HG02938 (cell line): ENCODE results near the gene B3GNT9.

Source experiments
- ATAC-seq: cut with Tn5 transposase; IDR thresholded peaks from one replicate; pipeline ENCODE4 v1.9.1; 2021; ENCODE audit warnings: mild to moderate bottlenecking, moderate library complexity; ENCODE audit not compliant: unreplicated experiment

B3GNT9 gene

GRCh38 chr16:67169642-67170167 lies 18.9 kb upstream of the B3GNT9 start:
- ATAC-seq: no peak

DNA sequence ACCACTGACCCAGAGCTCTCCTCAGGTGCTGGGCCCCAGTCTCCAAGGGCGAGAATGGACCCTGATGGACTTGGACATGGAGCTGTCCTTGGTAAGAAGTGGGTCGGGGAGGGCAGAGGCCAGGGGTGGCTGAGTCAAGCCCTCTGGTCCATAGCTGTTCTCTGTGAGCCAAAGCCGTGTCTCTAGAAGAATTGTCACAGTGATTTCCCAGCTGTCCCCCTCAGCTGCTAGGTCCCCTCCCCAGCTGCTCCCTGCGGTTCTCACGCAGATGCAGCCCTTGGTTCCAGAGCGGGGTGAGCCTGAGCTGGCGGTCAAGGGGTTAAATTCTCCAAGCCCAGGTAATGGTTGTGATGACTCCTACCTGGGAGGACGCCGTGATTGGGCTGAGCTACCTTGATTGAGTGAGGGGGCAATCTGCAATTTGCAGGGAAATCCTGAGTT lies 18.2 kb upstream of the B3GNT9 start:
- no peak for ATAC-seq

DNA sequence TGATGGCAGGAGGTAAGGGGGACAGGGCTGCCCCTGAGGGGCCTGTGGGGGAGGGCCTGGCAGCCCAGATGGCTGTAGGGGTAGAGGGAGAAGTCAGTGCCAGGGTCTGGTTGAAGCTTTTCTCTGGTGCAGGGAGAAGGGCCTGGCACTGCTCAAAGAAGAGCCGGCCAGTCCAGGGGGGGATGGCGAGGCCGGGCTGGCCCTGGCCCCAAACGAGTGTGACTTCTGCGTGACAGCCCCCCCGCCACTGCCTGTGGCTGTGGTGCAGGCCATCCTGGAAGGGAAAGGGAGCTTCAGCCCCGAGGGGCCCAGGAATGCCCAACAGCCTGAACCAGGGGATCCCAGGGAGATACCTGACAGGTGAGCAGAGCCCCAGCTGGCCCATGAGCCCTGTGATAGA lies 16.8 kb upstream of the B3GNT9 start:
- no peak for ATAC-seq

- ATAC-seq: no peak
Measured at GRCh38 chr16:67166598-67167168, 15.9 kb upstream of the B3GNT9 start.

DNA sequence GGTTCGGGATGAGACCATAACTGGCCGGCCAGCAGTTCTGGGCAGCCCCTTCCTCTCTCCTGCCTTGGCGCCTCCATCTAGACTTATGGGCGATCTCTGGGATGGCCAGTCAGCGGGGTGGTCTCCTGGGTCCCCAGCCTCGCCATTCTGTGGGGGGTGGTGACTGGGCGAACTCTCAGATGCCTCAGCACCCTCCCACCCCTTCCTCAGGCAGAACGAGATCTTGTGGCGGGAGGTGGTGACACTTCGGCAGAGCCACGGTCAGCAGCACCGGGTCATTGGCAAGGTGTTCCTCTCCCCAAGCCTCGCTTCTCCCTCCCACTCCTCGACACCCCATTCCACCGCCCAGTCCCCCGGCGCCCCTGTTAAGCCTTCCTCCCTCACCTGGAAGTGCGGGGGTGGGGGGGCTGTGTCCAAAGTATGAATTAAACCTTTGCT lies 15.3 kb upstream of the B3GNT9 start:
- no peak for ATAC-seq

GRCh38 chr16:67165121-67166078 lies 14.6 kb upstream of the B3GNT9 start:
- no peak for ATAC-seq

DNA sequence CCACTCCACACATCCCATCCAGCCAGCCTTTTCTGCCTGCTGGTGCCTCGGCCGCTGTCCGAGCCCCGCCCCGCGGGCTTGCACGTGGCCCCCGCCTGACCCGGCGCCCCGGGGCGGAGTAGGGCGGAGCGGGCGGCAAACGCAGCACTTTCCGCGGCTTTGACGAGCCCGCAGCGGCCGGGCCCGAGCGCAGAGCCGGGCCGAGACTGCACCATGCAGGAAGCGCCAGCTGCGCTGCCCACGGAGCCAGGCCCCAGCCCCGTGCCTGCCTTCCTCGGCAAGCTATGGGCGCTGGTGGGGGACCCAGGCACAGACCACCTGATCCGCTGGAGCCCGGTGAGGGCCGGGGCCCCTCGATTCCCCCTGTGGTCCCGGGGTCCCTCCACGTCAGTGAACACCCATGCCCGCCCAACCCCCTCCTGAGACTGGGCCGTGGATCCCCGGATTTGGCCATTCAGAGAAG lies 13.8 kb upstream of the B3GNT9 start, which contains the start of gene HSF4:
Gene HSF4, plus strand, starts transcription at position 147 of the 463 bp plus-strand sequence. Its CDS starts 67 bp downstream, at position 214.
- ATAC-seq: no peak

GRCh38 chr16:67163999-67164558 lies 13.3 kb upstream of the B3GNT9 start:
- ATAC-seq: no peak

DNA sequence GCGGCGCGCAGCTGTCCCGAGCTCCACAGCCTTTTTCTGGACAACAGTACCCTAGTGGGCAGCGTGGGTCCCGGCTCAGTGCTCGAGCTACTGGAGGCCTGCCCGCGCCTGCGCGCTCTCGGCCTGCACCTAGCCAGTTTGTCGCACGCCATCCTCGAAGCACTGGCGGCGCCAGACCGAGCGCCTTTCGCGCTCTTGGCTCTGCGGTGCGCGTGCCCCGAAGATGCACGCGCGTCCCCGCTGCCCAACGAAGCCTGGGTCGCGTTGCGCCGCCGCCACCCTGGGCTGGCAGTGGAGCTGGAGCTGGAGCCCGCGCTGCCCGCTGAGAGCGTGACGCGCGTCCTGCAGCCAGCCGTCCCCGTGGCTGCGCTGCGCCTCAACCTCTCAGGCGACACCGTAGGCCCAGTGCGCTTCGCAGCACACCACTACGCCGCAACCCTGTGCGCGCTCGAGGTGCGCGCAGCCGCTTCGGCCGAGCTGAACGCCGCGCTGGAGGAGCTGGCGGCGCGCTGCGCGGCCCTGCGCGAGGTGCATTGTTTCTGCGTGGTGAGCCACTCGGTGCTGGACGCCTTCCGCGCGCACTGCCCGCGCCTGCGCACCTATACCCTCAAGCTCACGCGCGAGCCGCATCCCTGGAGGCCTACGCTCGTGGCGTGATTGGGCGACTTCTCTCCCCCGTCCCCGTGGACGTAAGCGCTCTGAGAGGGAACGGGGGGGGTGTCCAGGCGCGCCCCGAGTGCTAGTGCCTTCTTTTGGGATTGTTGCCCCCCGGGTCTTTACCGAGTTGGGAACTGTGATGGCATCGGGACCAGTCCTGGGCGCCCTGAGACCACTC lies 12.6 kb upstream of the B3GNT9 start:
- no peak for ATAC-seq

DNA sequence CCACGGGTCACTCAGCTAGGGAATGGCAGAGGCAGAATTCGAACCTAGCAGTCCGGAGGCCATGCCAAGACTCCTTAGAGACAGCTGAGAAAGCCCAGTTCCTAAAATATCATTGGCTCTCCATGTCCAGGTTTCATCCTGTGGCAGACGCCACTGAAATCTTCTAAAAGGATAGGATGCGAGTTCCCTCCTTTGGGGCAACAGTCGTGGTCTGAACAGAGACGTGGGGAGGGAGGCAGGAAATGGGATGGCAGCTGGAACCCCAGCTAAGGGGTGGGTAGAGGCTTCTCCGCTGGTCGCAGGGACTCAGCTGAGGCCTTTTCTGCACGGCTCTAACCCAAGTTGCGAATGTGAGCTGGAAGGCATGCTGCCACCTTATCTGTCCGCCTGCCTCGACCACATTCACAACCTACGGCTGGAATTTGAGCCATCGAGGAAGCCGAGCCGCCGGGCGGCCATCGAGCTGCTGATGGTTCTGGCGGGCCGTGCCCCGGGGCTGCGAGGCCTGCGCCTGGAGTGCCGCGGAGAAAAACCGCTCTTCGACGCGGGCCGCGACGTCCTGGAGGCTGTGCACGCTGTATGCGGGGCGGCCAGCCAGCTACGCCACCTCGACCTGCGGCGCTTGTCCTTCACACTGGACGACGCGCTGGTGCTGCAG lies 11.8 kb upstream of the B3GNT9 start:
- ATAC-seq: no peak

DNA sequence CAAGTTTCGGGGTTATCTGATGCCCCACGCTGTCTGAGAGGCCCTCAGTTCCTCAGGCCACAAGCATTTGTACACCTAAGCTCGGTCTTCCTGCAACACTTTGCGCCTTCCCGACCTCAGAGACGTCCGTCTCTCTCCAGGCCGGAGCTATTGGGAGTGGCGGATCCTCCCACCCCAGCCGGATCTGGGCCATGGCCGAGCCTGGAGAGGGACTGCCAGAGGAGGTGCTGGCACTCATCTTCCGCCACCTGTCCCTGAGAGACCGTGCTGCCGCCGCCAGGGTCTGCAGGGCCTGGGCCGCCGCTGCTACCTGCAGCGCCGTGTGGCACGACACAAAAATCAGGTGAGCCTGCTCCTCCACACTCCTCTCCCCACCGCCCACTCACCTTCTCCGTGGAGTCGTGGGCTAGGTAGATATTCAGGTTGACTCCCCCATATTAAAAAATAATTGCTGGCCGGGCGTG lies 10.8 kb upstream of the B3GNT9 start:
- no peak for ATAC-seq

DNA sequence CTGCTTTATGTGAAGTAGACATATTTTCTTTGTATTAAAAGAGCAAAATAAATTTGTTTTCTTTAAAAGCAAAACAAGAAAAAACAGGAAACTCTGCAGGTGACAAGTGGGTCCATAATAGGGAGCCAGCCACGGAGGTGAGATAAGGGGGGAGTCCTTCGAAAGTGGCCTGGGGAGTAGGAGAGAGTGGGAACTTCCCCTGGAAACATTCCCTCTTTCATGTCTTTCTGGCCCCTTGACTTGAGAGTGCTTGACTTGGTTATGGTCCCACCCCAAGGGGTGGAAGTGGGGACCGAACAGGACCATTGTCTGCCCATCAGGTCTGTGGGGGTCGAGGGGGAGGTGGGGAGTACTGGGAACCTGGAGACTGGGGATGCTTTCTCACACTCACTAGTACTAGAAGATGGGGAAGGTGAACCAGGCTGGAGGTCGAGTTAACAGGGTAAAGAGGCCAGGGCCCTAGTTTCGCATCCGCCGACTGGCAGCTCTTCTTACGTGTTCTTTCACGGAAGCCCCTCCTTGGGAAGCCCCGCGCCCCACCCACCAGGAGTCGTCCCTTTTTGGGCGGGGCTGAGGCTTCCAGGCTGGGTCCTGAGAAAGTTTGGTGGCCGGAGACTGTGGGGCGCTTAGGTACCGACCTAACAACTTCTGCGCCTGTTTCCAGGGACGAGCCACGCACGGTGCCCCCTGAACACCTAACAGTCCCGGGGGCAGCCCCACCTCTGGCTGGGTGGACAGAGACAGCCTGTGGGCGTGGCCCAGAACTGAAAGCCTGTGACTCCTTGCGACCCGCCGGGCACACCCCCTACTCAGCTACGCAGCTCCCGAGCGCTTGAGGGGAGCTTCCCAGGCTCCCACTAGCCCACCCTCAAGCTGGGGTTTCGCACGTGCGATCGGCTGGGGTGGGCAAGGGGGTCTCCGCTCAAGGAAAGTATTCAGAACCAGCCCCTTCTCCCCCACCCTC lies 8.1 kb upstream of the B3GNT9 start:
- ATAC-seq: peak; percentile 31

DNA sequence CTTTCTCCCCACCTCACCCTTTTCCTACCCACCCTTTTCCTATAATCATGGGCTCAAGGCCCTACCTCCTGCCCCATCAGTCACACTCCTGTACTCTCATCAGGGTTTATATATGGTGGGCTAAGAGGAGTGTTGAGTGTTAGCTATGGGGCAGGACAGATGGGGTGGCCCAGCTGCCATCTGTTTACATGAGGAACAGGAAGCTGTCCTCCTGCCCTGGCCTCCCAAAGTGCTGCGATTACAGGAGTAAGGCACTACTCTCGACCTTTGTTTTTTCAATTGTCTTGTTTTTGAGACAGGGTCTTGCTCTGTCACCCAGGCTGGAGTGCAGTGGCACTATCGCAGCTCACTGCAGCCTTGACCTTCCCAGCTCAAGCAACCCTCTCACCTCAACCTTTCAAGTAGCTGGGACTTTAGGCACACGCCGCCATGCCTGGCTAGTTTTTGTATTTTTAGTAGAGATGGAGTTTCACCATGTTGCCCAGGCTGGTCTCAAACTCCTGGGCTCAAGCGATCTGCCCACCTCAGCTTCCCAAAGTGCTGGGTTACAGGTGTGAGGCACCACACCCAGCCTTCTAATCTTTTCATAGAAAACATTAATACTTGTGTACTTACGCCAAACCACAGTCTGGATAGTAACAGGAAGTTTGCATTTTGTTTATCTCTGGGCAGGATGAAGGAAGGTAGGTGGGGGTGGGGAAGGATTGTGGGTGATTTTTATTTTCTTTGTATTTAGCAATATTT lies 7.3 kb upstream of the B3GNT9 start:
- no peak for ATAC-seq

GRCh38 chr16:67157106-67157748 lies 6.4 kb upstream of the B3GNT9 start:
- ATAC-seq: no peak

GRCh38 chr16:67156143-67156844 lies 5.5 kb upstream of the B3GNT9 start:
- no peak for ATAC-seq

- ATAC-seq: no peak
Measured at GRCh38 chr16:67155295-67156142, 4.7 kb upstream of the B3GNT9 start.
